OCI-LY3 (cell line): ENCODE results near the gene CDR2L.
"Not testable (repeated sequence)": the region's sequence is repeated elsewhere in the genome, so short reads cannot be mapped to it uniquely, and the experiment has no call there.

Experiments used
- H2AFZ ChIP-seq: fragments of 200-600, 300-600 bp; shearing (Covaris generic); 2 replicates; pipeline ENCODE4 v1.6.0; 2014; ENCODE audit warnings: antibody characterized with exemption, low read depth, low read length
- H3K27ac ChIP-seq: fragments of 200-600, 300-600 bp; sonication (generic); 2 replicates; pipeline ENCODE4 v1.5.1; 2014; ENCODE audit warnings: mild to moderate bottlenecking, low read length, moderate library complexity, mixed read lengths
- H3K27me3 ChIP-seq: fragments of 200-600, 300-600 bp; sonication (generic); 2 replicates; pipeline ENCODE4 v1.6.1; 2014; ENCODE audit warnings: low read depth, low read length, mixed read lengths
- H3K36me3 ChIP-seq: fragments of 200-600, 300-600 bp; sonication (generic); replicated peaks from 2 replicates; pipeline ENCODE3; 2014; ENCODE audit warnings: low read depth, low read length, mixed read lengths
- H3K4me1 ChIP-seq: fragments of 300-600, 200-600 bp; sonication (generic); 2 replicates; pipeline ENCODE4 v1.6.1; 2014; ENCODE audit warnings: low read length, mixed read lengths
- H3K4me2 ChIP-seq: fragments of 200-600, 300-600 bp; sonication (generic); 2 replicates; pipeline ENCODE4 v1.6.1; 2014; ENCODE audit warnings: low read length, mixed read lengths
- H3K4me3 ChIP-seq: fragments of 300-600, 200-600 bp; sonication (generic); 2 replicates; pipeline ENCODE4 v1.5.1; 2014; ENCODE audit warnings: antibody characterized with exemption, mild to moderate bottlenecking, low read length, moderate library complexity
- H3K79me2 ChIP-seq: fragments of 300-600, 200-600 bp; shearing (Covaris generic); 2 replicates; pipeline ENCODE4 v1.6.1; 2014; ENCODE audit warnings: mild to moderate bottlenecking, low read length, mixed read lengths
- H3K9ac ChIP-seq: fragments of 300-600, 200-600 bp; shearing (Covaris generic); 2 replicates; pipeline ENCODE4 v1.6.0; 2014; ENCODE audit warnings: mild to moderate bottlenecking, low read length, moderate library complexity
- H3K9me3 ChIP-seq: fragments of 200-600, 300-600 bp; shearing (Covaris generic); 2 replicates; pipeline ENCODE4 v1.6.1; 2014; ENCODE audit warnings: low read length, mixed read lengths; ENCODE audit not compliant: insufficient read depth
- H4K20me1 ChIP-seq: fragments of 200-600, 300-600 bp; sonication (generic); 2 replicates; pipeline ENCODE4 v1.6.1; 2016; ENCODE audit warnings: low read length, mixed read lengths; ENCODE audit not compliant: insufficient read depth
- CTCF ChIP-seq: fragments of 200-600, 300-600 bp; sonication (generic); IDR thresholded peaks from 2 replicates; pipeline ENCODE4 v1.5.1; 2014; ENCODE audit warnings: antibody characterized with exemption, low read length, low read depth
- EZH2phosphoT487 ChIP-seq: fragments of 200-600 bp; shearing (Covaris generic); IDR thresholded peaks from 2 replicates; pipeline ENCODE4 v1.6.1; 2018; ENCODE audit warnings: antibody characterized with exemption, mixed run types, low read depth

CDR2L gene

GRCh38 chr17:75044716-75045115 lies 57.3 kb downstream of the CDR2L start:
- Histone ChIP-seq H3K4me3 (no peak overlapping the region), H3K4me1 (peaks cover 16% of the 10 kb centered on the region), H3K36me3 (peaks cover 8% of the 10 kb centered on the region), H3K27ac (no peak overlapping the region), H3K79me2 (peaks cover 17% of the 10 kb centered on the region), H4K20me1 (no peaks in the 10 kb centered on the region), H2AFZ (no peak overlapping the region), H3K9ac (no peak overlapping the region), H3K27me3 (no peaks in the 10 kb centered on the region), H3K4me2 (no peak overlapping the region), H3K9me3 (no peaks in the 10 kb centered on the region)
- no peak for TF ChIP-seq CTCF
- no peak for TF ChIP-seq EZH2phosphoT487

- H3K27me3 ChIP-seq, H3K9me3 ChIP-seq, H2AFZ ChIP-seq, H3K36me3 ChIP-seq, H4K20me1 ChIP-seq: not testable (repeated sequence)
- Histone ChIP-seq H3K4me3 (peak overlapping the region; percentile 90), H3K27ac (peak overlapping the region; percentile 55; the same call in 1 of the 2 replicates), H3K79me2 (peaks cover 17% of the 10 kb centered on the region), H3K4me2 (peak overlapping the region; percentile 70), H3K9ac (peak overlapping the region; percentile 85), H3K4me1 (peaks cover 19% of the 10 kb centered on the region)
These were observed 58.5 kb downstream of the CDR2L start for GRCh38 chr17:75045946-75046406.

GRCh38 chr17:75046407-75047289 lies 59.2 kb downstream of the CDR2L start, which contains the start of the genes ATP5PD and KCTD2:
Gene ATP5PD (minus strand): TSS chr17:75046969. CDS start chr17:75042650, 4,319 bp downstream.
Gene KCTD2 (plus strand): TSS chr17:75047225. CDS start chr17:75047251, 26 bp downstream.
- Histone ChIP-seq H3K79me2 (peaks cover 17% of the 10 kb centered on the region), H3K27ac (peak within 1 kb of the TSS; percentile 55), H4K20me1 (no peaks in the 10 kb centered on the region), H3K4me1 (peaks cover 19% of the 10 kb centered on the region), H3K4me2 (peak within 1 kb of the TSS; percentile 99), H3K4me3 (peak within 1 kb of the TSS; percentile 90), H2AFZ (0 out of 2 replicates have a peak within 1 kb of the TSS, but pooled peaks have one; percentile 62), H3K36me3 (peaks cover 7% of the 10 kb centered on the region), H3K27me3 (no peaks in the 10 kb centered on the region), H3K9ac (peak within 1 kb of the TSS; percentile 85), H3K9me3 (no peaks in the 10 kb centered on the region)
- TF ChIP-seq CTCF = no peak
- no peak for TF ChIP-seq EZH2phosphoT487

- peaks cover 7% of the 10 kb centered on the region for H3K36me3 ChIP-seq
These were observed 60.1 kb downstream of the CDR2L start for GRCh38 chr17:75047398-75048098.

More at GRCh38 chr17:75047398-75048098, 60.1 kb downstream of the CDR2L start:
- peaks cover 17% of the 10 kb centered on the region for H3K79me2 ChIP-seq
- peak overlapping the region; percentile 99 for H3K4me2 ChIP-seq
- no peaks in the 10 kb centered on the region for H3K27me3 ChIP-seq
- H3K27ac ChIP-seq = no peak overlapping the region
- no peak overlapping the region for H2AFZ ChIP-seq
- peaks cover 19% of the 10 kb centered on the region for H3K4me1 ChIP-seq
- H3K9ac ChIP-seq = peak overlapping the region; percentile 78
- TF ChIP-seq EZH2phosphoT487 (no peak), CTCF (no peak)
- H3K4me3 ChIP-seq = peak overlapping the region; percentile 90
- H4K20me1 ChIP-seq = no peaks in the 10 kb centered on the region
- H3K9me3 ChIP-seq = no peaks in the 10 kb centered on the region
